A673 (cell line): ENCODE data around the gene RHO.

Source experiments
- CTCF ChIP-seq: fragments of 300-800, 200-600 bp; sonication (generic); conservative IDR thresholded peaks from 2 replicates; pipeline ENCODE4 v1.5.1; 2017; ENCODE audit warnings: low read depth, mild to moderate bottlenecking, antibody characterized with exemption, low read length, moderate library complexity, mixed read lengths
- EZH2 ChIP-seq: fragments of 200-600 bp; sonication (generic); IDR thresholded peaks from 2 replicates; pipeline ENCODE4 v1.6.1; 2017; ENCODE audit warnings: borderline replicate concordance, low read depth, mild to moderate bottlenecking, mixed read lengths, antibody characterized with exemption, low read length; ENCODE audit not compliant: poor library complexity, severe bottlenecking

GRCh38 chr3:129582799-129583198 lies 54.4 kb downstream of the RHO start:
- TF ChIP-seq CTCF = no peak
- TF ChIP-seq EZH2 = no peak
